Measurements from ENCODE around the gene EXD3. TPM values are rescaled to one million over a fixed set of nuclear protein-coding genes. Genes with fewer than 3 reads are reported as not detected.

The EXD3 gene
- total RNA-seq, 1 donor, result 7.3 TPM

DNA sequence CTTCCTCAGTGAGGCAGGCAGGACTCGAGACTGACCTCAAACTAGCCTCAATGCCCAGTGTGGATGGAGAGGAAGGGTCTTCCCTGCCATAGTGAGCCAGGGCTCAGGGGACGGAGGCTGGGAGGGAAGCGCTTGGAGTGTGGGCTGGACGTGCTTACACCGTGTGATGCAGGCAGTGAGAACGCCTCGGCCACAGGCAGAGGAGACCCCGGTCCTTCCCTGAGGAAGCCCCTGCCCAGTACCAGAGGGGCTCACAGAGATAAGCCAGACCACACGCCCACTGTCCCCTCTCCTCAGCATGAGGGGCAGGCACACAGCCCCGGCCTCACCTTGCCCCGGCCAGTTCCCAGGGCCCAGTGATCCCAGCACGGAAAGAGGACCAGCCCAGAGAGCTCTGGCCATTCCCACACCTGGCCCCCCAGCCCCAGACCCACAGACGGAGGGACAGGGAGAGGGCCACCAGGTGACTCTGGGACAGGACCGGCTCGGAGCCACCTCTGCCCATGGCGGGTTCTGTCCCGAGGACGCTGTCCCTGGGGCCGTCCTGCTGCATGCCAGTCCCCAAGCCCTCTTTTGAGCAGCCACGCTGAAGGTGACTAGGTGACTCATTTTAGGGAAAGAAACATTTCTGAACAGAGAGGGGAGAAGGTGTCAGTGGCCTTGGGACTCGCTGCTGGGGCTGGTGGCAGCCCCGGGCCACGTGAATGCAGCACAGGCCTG is 42.2 kb upstream of the EXD3 start:
- no peak overlapping the region for H3K4me3 ChIP-seq (ENCODE audit: low read depth, low read length)
- DNase-seq (ENCODE audit: low read depth), result no peak
- no peak for TF ChIP-seq CTCF (IDR thresholded peaks at IDR 0.05; ENCODE audit: insufficient read depth, low read depth, low read length)

DNA sequence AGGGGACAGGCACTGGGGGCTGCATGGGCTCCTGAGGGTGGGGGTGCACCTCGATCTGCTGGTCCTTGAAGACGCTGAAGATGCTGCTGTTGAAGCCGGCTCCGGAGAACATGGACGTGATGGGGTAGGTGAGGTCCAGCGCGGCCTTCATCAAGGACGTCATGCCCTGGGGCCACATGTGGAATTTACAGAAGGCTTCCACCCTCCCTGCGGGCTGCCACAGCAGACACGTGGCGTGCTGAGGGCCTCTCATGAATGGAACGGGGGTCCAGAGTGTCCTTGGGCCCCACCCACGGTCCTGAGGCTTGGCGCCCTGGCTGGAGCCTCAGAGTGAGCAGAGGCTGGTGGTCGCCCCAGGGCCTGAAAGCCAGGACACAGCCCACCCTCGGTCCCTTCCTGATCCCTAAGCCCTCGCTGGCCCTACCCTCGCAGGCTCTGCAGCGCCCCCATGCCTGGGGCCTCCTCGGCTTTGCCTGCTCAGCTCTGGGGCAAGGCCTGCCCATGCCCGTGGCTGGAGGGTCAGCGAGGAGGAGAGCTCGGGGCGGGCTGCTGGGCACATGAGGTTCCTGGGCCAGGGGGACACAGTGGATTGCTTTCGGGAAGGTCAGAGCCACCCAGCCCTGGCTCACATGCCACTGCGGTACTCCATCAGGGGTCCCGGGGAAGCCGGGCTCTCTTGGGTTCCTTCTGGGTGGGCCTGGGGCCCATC is 41.5 kb upstream of the EXD3 start:
- DNase-seq (ENCODE audit: low read depth), result no peak
- no peak for TF ChIP-seq CTCF (IDR thresholded peaks at IDR 0.05; ENCODE audit: insufficient read depth, low read depth, low read length)
- H3K4me3 ChIP-seq (ENCODE audit: low read depth, low read length), result no peak overlapping the region

- DNase-seq (ENCODE audit: low read depth), result no peak
- no peak for TF ChIP-seq CTCF (IDR thresholded peaks at IDR 0.05; ENCODE audit: insufficient read depth, low read depth, low read length)
- H3K4me3 ChIP-seq (ENCODE audit: low read depth, low read length), result no peak overlapping the region
Measured at GRCh38 chr9:137463931-137464290, 40.9 kb upstream of the EXD3 start.

DNA sequence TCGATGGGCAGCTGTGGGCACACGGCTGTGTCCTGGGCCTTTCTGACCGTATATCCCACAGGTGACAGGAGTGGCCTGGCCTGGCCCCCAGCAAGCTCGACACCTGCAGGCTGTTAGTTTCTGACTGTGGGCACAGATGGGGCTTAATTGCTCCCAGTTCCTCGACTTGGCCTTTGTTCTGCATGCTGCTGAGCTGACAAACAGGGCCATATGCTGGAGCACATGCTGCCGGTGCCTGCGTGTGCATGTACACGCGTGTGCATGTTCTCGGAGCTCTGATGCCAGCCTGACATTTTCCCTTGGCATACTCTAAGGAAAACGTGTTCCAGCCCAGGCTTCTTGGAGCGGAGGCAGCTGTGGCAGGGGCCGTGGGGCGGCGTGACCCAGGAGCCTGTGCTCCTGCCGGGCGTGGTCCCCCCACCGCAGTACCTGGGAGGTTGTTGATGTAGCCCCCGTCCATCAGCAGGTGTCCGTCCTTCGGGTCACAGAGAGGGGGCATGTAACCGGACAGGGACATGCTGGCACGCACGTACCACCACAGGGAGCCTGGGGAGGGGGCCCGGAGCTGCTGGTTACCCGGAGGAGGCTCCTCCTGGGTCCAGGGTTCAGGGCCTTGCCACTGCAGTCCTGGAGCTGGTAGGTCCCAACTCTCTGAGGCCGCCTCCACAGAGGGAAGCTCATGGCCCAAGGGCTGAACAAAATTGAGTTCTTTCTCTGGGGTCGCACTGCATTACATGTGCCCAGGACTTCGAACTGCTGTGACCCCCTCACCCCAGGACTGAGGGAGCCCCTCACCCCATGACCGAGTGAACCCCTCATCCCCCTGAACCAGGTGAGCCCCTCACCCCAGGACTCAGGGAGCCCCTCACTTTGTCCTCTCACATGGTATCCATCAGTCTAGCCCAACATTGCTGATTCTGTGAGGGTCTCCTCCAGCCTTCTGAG is 40.3 kb upstream of the EXD3 start:
- no peak for TF ChIP-seq CTCF (IDR thresholded peaks at IDR 0.05; ENCODE audit: insufficient read depth, low read depth, low read length)
- no peak overlapping the region for H3K4me3 ChIP-seq (ENCODE audit: low read depth, low read length)
- no peak for DNase-seq (ENCODE audit: low read depth)

- no peak overlapping the region for H3K4me3 ChIP-seq (ENCODE audit: low read depth, low read length)
- no peak for DNase-seq (ENCODE audit: low read depth)
- TF ChIP-seq CTCF (IDR thresholded peaks at IDR 0.05; ENCODE audit: insufficient read depth, low read depth, low read length), result no peak
Measured at GRCh38 chr9:137462396-137462985, 39.5 kb upstream of the EXD3 start.

DNA sequence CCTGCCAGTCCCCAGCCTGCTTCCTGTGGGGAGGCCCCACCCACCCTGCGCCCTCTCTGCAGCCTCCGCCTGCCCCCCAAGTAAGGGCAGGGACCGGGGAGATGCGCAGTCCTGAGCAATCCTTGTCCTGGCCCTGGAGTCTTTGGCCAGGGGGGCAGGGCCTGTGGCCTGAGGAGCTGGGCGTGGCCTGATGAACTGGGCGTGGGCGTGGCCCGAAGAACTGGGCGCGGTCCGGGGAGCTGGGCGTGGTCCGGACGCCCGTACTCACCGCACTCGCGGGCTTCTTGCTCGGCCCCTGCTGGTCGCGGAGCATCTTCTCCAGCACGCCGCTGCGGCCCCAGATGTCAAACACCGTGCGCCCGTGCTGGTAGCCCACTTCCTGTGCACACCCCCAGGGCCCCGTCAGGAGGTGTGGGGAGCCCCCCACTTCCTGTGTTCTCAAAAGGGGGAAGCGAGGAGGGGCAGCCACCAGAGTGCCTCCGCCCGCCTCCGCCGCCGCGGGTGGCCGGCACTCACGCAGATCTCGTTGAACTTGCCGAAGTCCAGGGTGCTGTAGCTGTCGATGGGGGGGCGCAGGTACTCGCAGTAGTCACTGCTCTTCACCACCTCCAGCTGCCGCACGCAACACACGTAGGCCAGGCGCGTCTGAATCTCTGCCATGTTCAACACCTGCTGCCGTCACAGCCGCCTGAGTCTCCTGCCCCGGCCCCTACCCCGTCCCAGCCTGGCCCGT is 38.9 kb upstream of the EXD3 start:
- H3K4me3 ChIP-seq (ENCODE audit: low read depth, low read length), result no peak overlapping the region
- TF ChIP-seq CTCF (IDR thresholded peaks at IDR 0.05; ENCODE audit: insufficient read depth, low read depth, low read length), result no peak
- DNase-seq (ENCODE audit: low read depth), result peak; percentile 25
